ENCODE data around the gene MFSD11. TPM values are rescaled to one million over a fixed set of nuclear protein-coding genes. Genes with fewer than 3 reads are reported as not detected.
"Not testable (repeated sequence)": the region's sequence is repeated elsewhere in the genome, so short reads cannot be mapped to it uniquely, and the experiment has no call there.

MFSD11 gene
- total RNA-seq, 1 experiment from 2014 or later: 23.4 TPM

- peak; percentile 54 for DNase-seq (ENCODE audit: low read depth)
These were observed 9.9 kb downstream of the MFSD11 start for GRCh38 chr17:76747716-76748363.

- no peak for DNase-seq (ENCODE audit: low read depth)
These were observed 10.7 kb downstream of the MFSD11 start for GRCh38 chr17:76748657-76749056.

- no peak for DNase-seq (ENCODE audit: low read depth)
These were observed 13.6 kb downstream of the MFSD11 start for GRCh38 chr17:76751416-76751993.

- DNase-seq (ENCODE audit: low read depth): no peak
These were observed 14.1 kb downstream of the MFSD11 start for GRCh38 chr17:76752006-76752405.

- DNase-seq (ENCODE audit: low read depth): no peak
These were observed 15.4 kb downstream of the MFSD11 start for GRCh38 chr17:76753061-76753961.

GRCh38 chr17:76755285-76755684 is 17.4 kb downstream of the MFSD11 start:
- DNase-seq (ENCODE audit: low read depth): no peak

- no peak for DNase-seq (ENCODE audit: low read depth)
These were observed 19.3 kb downstream of the MFSD11 start for GRCh38 chr17:76757256-76757655.

- no peak for DNase-seq (ENCODE audit: low read depth)
These were observed 20.7 kb downstream of the MFSD11 start for GRCh38 chr17:76758570-76758969.

- peak; percentile 93 for DNase-seq (ENCODE audit: low read depth)
These were observed 35.1 kb downstream of the MFSD11 start for GRCh38 chr17:76772842-76773525.

- no peak for DNase-seq (ENCODE audit: low read depth)
These were observed 37.2 kb downstream of the MFSD11 start for GRCh38 chr17:76775021-76775600.

GRCh38 chr17:76781056-76781982 is 43.4 kb downstream of the MFSD11 start:
- DNase-seq (ENCODE audit: low read depth): no peak

GRCh38 chr17:76783146-76783545 is 45.2 kb downstream of the MFSD11 start:
- no peak for DNase-seq (ENCODE audit: low read depth)

GRCh38 chr17:76784926-76785325 is 47.0 kb downstream of the MFSD11 start:
- DNase-seq (ENCODE audit: low read depth): no peak

GRCh38 chr17:76787866-76788265 is 49.9 kb downstream of the MFSD11 start:
- DNase-seq (ENCODE audit: low read depth): not testable (repeated sequence)

- peak; percentile 63 for DNase-seq (ENCODE audit: low read depth)
These were observed 51.4 kb downstream of the MFSD11 start for GRCh38 chr17:76789235-76789788.

GRCh38 chr17:76791053-76791980 is 53.4 kb downstream of the MFSD11 start:
- peak; percentile 91 for DNase-seq (ENCODE audit: low read depth)

- DNase-seq (ENCODE audit: low read depth): no peak
These were observed 54.4 kb downstream of the MFSD11 start for GRCh38 chr17:76792348-76792747.

GRCh38 chr17:76793775-76794174 is 55.9 kb downstream of the MFSD11 start:
- DNase-seq (ENCODE audit: low read depth): peak; percentile 56

- DNase-seq (ENCODE audit: low read depth): no peak
These were observed 58.2 kb downstream of the MFSD11 start for GRCh38 chr17:76796081-76796480.
